HEK293 (cell line): ENCODE results near the gene GP9.

Experiments
- CTCF ChIA-PET: fragments of 350-600 bp; formaldehyde crosslinking; extraction: SDS; loops from one replicate; lab custom pipeline; 2021; ENCODE audit warnings: antibody characterized with exemption; lab: Yijun Ruan, JAX
- POLR2A ChIA-PET: fragments of 300-600 bp; formaldehyde crosslinking; extraction: SDS; loops from one replicate; lab custom pipeline; 2020; ENCODE audit warnings: antibody characterized with exemption, inconsistent platforms; lab: Yijun Ruan, JAX
- H3K27ac ChIP-seq: fragments of 200-500 bp; sonication (Bioruptor generic); 2 replicates; pipeline ENCODE4 v1.5.1; 2014; ENCODE audit warnings: low read depth, low read length, control low read depth, inconsistent platforms; ENCODE audit errors: extremely low read depth
- H3K36me3 ChIP-seq, 2 experiments: fragments of 200-500 bp in 1 of 2; sonication (Bioruptor generic) in 1 of 2; 1 replicate in 1 of 2; 2 replicates in 1 of 2; pipeline ENCODE4 v1.5.1; 2014 to 2017; ENCODE audit warnings: inconsistent platforms in 2 of 2, low read length in 2 of 2; ENCODE audit not compliant: control insufficient read depth in 2 of 2, insufficient read depth in 1 of 2
- H3K4me1 ChIP-seq: fragments of 200-500 bp; sonication (Bioruptor generic); 2 replicates; pipeline ENCODE4 v1.5.1; 2014; ENCODE audit warnings: mild to moderate bottlenecking, low read length, inconsistent platforms; ENCODE audit not compliant: control insufficient read depth, insufficient read depth
- H3K4me3 ChIP-seq: 2 replicates; pipeline ENCODE4 v1.5.1; 2011; ENCODE audit warnings: low read depth, mild to moderate bottlenecking, control low read depth, low read length, moderate library complexity
- H3K9me3 ChIP-seq: fragments of 200-500 bp; sonication (Bioruptor generic); 2 replicates; pipeline ENCODE4 v1.5.1; 2014; ENCODE audit warnings: low read depth, low read length, inconsistent platforms; ENCODE audit not compliant: control insufficient read depth, insufficient read depth
- SP2 ChIP-seq: fragments of 450-650 bp; formaldehyde crosslinking; IDR thresholded peaks from 2 replicates; pipeline ENCODE4 v1.5.1; 2016; ENCODE audit warnings: missing biosample characterization, missing genetic modification characterization
- ZBTB21 ChIP-seq: fragments of 450-650 bp; formaldehyde crosslinking; IDR thresholded peaks from 2 replicates; pipeline ENCODE4 v1.5.1; 2017; ENCODE audit warnings: missing biosample characterization, missing genetic modification characterization
- ZNF146 ChIP-seq: fragments of 450-650 bp; formaldehyde crosslinking; IDR thresholded peaks from 2 replicates; pipeline ENCODE4 v1.5.1; 2016; ENCODE audit warnings: missing biosample characterization, missing genetic modification characterization
- ZNF354C ChIP-seq: fragments of 450-650 bp; formaldehyde crosslinking; IDR thresholded peaks from 2 replicates; pipeline ENCODE4 v1.5.1; 2016; ENCODE audit warnings: missing biosample characterization, missing genetic modification characterization, low read depth, borderline replicate concordance
- ZNF521 ChIP-seq: fragments of 450-650 bp; formaldehyde crosslinking; IDR thresholded peaks from 2 replicates; pipeline ENCODE4 v1.5.1; 2017; ENCODE audit warnings: missing biosample characterization, mild to moderate bottlenecking, missing genetic modification characterization
- ZNF555 ChIP-seq: fragments of 450-650 bp; formaldehyde crosslinking; conservative IDR thresholded peaks from 2 replicates; pipeline ENCODE4 v1.5.1; 2017; ENCODE audit warnings: missing biosample characterization, mild to moderate bottlenecking, missing genetic modification characterization, inconsistent platforms
- ZNF558 ChIP-seq: fragments of 450-650 bp; formaldehyde crosslinking; IDR thresholded peaks from 2 replicates; pipeline ENCODE4 v1.5.1; 2016; ENCODE audit warnings: missing biosample characterization, missing genetic modification characterization
- ZNF623 ChIP-seq: fragments of 450-650 bp; formaldehyde crosslinking; IDR thresholded peaks from 2 replicates; pipeline ENCODE4 v1.5.1; 2016; ENCODE audit warnings: missing biosample characterization, missing genetic modification characterization
- ZNF830 ChIP-seq: fragments of 450-650 bp; IDR thresholded peaks from 2 replicates; pipeline ENCODE4 v1.5.0; 2018; ENCODE audit warnings: missing biosample characterization, missing genetic modification characterization, low read depth, mild to moderate bottlenecking, moderate library complexity
- TF ChIP-seq, protein P1 (sequence below): fragments of 450-650 bp; formaldehyde crosslinking; IDR thresholded peaks from 2 replicates; pipeline ENCODE4 v1.5.1; 2016; ENCODE audit warnings: missing biosample characterization, missing genetic modification characterization
- TF ChIP-seq, protein P2 (sequence below): fragments of 450-650 bp; formaldehyde crosslinking; IDR thresholded peaks from 2 replicates; pipeline ENCODE4 v1.5.1; 2016; ENCODE audit warnings: missing biosample characterization, missing genetic modification characterization

The GP9 gene

GRCh38 chr3:129033633-129034321 is 26.8 kb upstream of the GP9 start:
- POLR2A ChIA-PET = no interaction called here
- no peaks in the 10 kb centered on the region for H3K9me3 ChIP-seq
- H3K4me3 ChIP-seq = no peak overlapping the region
- H3K27ac ChIP-seq = no peak overlapping the region
- TF ChIP-seq ZBTB21 (tag by site-specific recombination) (no peak), ZNF521 (tag by site-specific recombination) (no peak), ZNF623 (tag by site-specific recombination) (peak; percentile 23; the same call in 1 of the 2 replicates), ZNF830 (tag by site-specific recombination) (no peak)
- TF ChIP-seq, protein P1, sequence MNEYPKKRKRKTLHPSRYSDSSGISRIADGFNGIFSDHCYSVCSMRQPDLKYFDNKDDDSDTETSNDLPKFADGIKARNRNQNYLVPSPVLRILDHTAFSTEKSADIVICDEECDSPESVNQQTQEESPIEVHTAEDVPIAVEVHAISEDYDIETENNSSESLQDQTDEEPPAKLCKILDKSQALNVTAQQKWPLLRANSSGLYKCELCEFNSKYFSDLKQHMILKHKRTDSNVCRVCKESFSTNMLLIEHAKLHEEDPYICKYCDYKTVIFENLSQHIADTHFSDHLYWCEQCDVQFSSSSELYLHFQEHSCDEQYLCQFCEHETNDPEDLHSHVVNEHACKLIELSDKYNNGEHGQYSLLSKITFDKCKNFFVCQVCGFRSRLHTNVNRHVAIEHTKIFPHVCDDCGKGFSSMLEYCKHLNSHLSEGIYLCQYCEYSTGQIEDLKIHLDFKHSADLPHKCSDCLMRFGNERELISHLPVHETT (tag by site-specific recombination) = no peak
- TF ChIP-seq, protein P2, sequence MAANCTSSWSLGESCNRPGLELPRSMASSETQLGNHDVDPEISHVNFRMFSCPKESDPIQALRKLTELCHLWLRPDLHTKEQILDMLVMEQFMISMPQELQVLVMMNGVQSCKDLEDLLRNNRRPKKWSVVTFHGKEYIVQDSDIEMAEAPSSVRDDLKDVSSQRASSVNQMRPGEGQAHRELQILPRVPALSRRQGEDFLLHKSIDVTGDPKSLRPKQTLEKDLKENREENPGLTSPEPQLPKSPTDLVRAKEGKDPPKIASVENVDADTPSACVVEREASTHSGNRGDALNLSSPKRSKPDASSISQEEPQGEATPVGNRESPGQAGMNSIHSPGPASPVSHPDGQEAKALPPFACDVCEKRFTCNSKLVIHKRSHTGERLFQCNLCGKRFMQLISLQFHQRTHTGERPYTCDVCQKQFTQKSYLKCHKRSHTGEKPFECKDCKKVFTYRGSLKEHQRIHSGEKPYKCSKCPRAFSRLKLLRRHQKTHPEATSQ (tag by site-specific recombination) = no peak
- CTCF ChIA-PET = interaction anchor here (1.0 to 1.8 kb wide), 2 partner anchors 20 to 63 kb away, joined by 7 to 8 read pairs; no protein-coding TSS in a partner anchor
- no peaks in the 10 kb centered on the region for H3K4me1 ChIP-seq
- H3K36me3 ChIP-seq = no peaks in the 10 kb centered on the region

DNA sequence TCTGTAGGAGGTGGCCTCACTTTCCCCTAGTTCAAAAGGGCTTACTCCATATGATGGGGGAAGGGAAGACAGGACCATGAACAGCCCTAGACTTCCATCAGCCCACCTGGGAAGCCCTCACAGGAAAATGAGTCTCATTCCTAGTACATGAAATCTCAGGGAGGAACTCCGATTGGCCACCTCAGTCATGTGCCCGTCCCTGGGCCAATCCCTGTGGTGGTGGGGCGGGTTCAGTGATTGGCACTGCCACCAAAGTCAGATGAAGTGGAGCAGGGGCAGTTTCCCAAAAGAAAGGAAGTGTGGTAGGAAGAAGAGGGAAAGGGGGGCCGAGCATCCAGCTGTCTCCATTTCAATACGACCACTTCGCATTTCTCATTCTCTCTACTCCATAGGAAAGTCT is 25.9 kb upstream of the GP9 start:
- H3K4me1 ChIP-seq = no peaks in the 10 kb centered on the region
- no peaks in the 10 kb centered on the region for H3K36me3 ChIP-seq
- H3K9me3 ChIP-seq = no peaks in the 10 kb centered on the region
- H3K27ac ChIP-seq = no peak overlapping the region
- POLR2A ChIA-PET = no interaction called here
- H3K4me3 ChIP-seq = no peak overlapping the region
- CTCF ChIA-PET = interaction anchor here (1.0 kb wide), 1 partner anchor 64 kb away, joined by 7 read pairs; no protein-coding TSS in a partner anchor
- TF ChIP-seq ZNF354C (tag by site-specific recombination) = no peak
- TF ChIP-seq SP2 (tag by site-specific recombination) = peak; percentile 18
- TF ChIP-seq ZNF558 (tag by site-specific recombination) = no peak

GRCh38 chr3:129035360-129036221 is 25.0 kb upstream of the GP9 start:
- TF ChIP-seq ZNF555 (tag by site-specific recombination) (no peak), ZNF146 (tag by site-specific recombination) (no peak)
- Histone ChIP-seq H3K4me1 (no peaks in the 10 kb centered on the region), H3K27ac (no peak overlapping the region), H3K9me3 (no peaks in the 10 kb centered on the region), H3K4me3 (no peak overlapping the region), H3K36me3 (no peaks in the 10 kb centered on the region)
- ChIA-PET POLR2A (no interaction called here), CTCF (interaction anchor here (0.6 to 1.0 kb wide), 2 partner anchors 40 to 65 kb away, joined by 3 read pairs; no protein-coding TSS in a partner anchor)
